GM06990 (cell line): Measurements from ENCODE around the gene SEMA6B.

Experiments
- DNase-seq: peaks from one replicate; pipeline ENCODE4 v3.0.0-alpha.2; 2011; ENCODE audit not compliant: insufficient read length; ENCODE audit errors: extremely low read depth
- H3K27me3 ChIP-seq: replicated peaks from 2 replicates; pipeline ENCODE4 v1.6.0; 2011; ENCODE audit warnings: low read length; ENCODE audit not compliant: control insufficient read depth, insufficient read depth
- H3K36me3 ChIP-seq: 2 replicates; pipeline ENCODE4 v1.5.1; 2011; ENCODE audit warnings: low read length; ENCODE audit not compliant: control insufficient read depth, insufficient read depth
- H3K4me3 ChIP-seq: replicated peaks from 2 replicates; pipeline ENCODE4 v1.5.1; 2011; ENCODE audit warnings: low read depth, mild to moderate bottlenecking, control low read depth, low read length
- TF ChIP-seq, protein P1 (sequence below): IDR thresholded peaks from 2 replicates; pipeline ENCODE4 v1.5.1; 2011; ENCODE audit warnings: low read length, control low read depth, mild to moderate bottlenecking, inconsistent platforms; ENCODE audit not compliant: insufficient read depth, poor library complexity, severe bottlenecking

Gene SEMA6B

DNA sequence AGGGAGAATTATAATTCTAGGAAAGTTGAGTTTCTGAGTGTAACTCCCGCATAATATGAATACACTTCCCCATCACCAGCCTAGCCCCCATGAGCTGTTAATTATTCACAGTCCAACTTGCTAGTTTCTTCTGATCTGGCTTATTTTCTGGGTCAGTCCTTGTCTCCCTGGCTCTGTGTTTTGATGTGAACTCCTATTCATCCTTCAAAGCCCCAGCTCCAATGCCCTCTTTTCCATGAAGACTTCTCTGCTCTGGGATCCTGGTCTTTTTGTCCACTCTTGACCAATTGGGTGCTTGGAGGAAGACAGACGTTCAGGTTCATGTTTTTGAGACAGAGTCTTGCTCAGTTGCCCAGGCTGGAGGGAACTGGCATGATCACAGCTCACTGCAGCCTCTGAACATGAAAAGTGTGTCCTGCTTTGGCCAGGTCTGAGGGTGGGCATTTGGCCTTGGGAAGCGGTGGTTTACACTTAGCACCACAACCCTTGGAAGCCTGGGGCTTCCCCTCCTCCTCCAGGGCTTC lies 20.3 kb downstream of the SEMA6B start:
- TF ChIP-seq, protein P1, sequence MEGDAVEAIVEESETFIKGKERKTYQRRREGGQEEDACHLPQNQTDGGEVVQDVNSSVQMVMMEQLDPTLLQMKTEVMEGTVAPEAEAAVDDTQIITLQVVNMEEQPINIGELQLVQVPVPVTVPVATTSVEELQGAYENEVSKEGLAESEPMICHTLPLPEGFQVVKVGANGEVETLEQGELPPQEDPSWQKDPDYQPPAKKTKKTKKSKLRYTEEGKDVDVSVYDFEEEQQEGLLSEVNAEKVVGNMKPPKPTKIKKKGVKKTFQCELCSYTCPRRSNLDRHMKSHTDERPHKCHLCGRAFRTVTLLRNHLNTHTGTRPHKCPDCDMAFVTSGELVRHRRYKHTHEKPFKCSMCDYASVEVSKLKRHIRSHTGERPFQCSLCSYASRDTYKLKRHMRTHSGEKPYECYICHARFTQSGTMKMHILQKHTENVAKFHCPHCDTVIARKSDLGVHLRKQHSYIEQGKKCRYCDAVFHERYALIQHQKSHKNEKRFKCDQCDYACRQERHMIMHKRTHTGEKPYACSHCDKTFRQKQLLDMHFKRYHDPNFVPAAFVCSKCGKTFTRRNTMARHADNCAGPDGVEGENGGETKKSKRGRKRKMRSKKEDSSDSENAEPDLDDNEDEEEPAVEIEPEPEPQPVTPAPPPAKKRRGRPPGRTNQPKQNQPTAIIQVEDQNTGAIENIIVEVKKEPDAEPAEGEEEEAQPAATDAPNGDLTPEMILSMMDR, result no peak
- no peaks in the 10 kb centered on the region for H3K36me3 ChIP-seq
- DNase-seq, result no peak
- no peaks in the 10 kb centered on the region for H3K27me3 ChIP-seq
- H3K4me3 ChIP-seq, result peak overlapping the region; percentile 54

DNA sequence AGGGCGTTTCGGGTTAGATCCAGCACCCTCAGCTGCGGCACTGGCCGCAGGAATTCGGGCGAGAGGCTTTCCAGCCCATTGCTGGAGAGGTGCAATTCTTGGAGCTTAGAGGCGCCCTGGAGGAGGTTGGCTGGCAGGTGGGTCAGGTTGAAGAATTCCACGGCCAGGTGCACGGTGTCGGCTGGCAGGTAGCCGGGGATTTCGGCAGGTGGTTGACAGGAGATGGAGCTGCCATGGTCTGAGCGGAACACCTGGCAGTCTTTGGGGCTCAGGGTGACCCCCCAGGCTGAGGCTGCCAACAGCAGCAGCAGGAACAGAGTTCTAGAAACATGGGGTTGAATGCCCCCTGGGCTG lies 20.9 kb downstream of the SEMA6B start:
- H3K36me3 ChIP-seq, result no peaks in the 10 kb centered on the region
- no peak for DNase-seq
- TF ChIP-seq, protein P1, result no peak
- no peak overlapping the region for H3K4me3 ChIP-seq
- no peaks in the 10 kb centered on the region for H3K27me3 ChIP-seq

DNA sequence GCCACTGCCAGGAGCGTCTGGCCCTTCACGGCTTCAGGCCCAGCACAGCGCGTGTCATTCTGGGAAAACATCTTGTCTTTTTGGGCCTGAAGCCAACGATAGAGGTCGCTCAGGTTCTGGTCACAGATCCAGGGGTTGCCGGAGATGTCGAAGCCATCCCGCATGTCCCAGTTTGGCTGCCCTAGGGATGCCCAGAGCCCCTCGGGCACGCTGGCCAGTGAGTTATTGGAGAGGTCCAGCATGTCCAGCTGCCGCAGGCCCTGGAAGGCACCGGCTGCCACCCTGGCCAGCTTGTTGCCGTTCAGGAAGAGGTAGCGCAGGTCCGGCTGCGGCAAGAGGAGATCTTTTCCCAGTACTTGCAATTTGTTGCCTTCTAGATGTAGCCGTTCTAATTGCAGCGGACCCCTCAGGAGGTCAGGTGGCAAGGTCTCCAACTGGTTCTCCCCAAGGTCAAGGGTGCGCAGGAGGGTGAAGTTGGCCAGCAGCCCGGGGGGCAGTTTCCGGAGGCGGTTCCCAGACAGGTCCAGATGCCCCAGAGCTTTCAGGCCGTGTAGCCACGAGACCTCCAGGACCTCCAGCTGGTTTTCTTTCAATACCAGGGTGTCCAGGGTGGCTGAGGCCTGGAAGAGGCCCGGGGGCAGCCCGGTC lies 21.4 kb downstream of the SEMA6B start:
- H3K36me3 ChIP-seq, result no peaks in the 10 kb centered on the region
- DNase-seq, result no peak
- TF ChIP-seq, protein P1, result no peak
- no peaks in the 10 kb centered on the region for H3K27me3 ChIP-seq
- H3K4me3 ChIP-seq, result no peak overlapping the region

DNA sequence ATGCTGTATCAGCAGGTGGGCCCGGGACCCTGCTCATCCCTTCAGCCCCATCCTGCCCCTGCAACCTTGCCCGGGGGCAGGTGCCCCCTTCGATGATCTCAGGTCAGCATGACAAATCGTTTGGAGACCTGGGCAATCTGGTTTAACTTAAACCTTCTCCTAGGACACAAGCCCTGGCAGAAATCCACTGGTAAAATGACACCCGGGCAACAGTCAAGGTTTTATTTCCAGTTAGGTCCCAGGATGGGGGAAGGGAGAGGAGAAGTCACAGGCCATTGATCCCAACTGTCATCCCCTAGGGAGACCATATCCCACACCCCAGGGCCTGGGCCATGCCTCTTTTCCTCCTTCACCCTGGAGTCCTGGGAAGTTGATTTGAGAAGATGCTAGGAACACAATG lies 22.7 kb downstream of the SEMA6B start:
- Histone ChIP-seq H3K36me3 (no peaks in the 10 kb centered on the region), H3K27me3 (no peaks in the 10 kb centered on the region), H3K4me3 (no peak overlapping the region)
- DNase-seq, result no peak
- TF ChIP-seq, protein P1, result no peak

DNA sequence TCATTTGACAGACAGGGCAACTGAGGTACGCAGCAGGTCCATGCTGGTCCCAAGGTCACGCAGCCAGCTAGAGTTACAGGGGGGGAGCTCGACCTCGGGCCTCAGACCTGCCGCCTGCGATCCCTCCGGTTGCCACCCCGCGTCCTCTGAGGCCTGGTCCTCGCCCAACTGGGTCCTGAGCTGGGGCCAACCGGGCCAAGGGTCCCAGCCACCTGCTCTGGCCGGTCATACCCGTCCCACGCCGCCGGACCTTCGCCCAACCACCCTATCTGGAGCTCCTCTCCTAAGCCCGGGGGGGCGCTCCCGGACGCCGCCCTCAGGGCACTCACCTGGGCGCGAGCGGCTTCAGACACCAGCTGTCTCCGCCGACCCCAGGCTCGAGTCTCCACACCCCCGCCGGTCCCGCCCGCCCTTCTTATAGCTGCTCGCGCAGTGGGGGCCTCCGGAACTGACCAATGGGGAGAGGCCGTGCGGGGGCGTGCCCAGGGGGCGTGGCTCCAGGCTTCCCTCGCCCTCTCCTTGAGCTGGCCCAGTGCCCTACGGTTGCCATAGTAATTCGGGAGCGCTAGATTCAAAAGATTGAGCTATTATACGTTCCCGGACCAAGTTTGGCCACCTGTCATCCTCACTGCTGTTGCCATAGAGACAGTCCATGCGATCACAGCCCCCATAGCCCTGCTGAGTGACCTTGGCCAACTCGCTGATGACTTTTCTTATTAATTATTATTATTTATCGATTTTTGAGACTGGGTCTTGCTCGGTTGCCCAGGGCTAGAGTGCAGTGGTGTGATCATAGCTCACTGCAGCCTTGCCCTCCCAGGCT lies 24.4 kb downstream of the SEMA6B start, which contains the start of gene PLIN5:
Gene PLIN5, minus strand, starts transcription at position 389 of the 823 bp plus-strand sequence. CDS start 1,150 bp downstream, outside the sequence.
- Histone ChIP-seq H3K27me3 (no peaks in the 10 kb centered on the region; the same call in 1 of the 2 replicates), H3K4me3 (no peak within 1 kb of the TSS), H3K36me3 (no peaks in the 10 kb centered on the region)
- peak; percentile 54 for DNase-seq
- TF ChIP-seq, protein P1, result peak; percentile 9
